Measurements from ENCODE around the gene RDM1. TPM values are rescaled to one million over a fixed set of nuclear protein-coding genes. Genes with fewer than 3 reads are reported as not detected.

RDM1 gene
- total RNA-seq, 1 experiment from 2014 or later, result 11.7 TPM

DNA sequence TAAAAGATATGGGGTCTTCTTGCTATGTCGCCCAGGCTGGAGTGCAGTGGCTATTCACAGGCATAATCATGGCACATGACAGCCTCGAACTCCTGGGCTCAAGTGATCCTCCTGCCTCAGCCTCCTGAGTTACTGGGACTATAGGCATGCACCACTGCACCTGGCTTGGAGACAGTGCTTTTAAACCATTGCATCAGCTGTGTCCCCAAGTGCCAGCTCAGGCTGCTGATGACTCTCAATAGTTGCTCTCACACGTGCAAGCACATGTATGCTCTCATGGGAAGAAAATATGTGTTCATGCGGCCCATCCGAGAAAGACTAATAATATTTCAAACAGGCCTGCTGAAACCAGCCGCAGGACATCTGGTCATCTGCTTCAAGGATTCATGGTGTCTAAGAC lies 42.0 kb upstream of the RDM1 start (continued):
- TF ChIP-seq, protein P1, sequence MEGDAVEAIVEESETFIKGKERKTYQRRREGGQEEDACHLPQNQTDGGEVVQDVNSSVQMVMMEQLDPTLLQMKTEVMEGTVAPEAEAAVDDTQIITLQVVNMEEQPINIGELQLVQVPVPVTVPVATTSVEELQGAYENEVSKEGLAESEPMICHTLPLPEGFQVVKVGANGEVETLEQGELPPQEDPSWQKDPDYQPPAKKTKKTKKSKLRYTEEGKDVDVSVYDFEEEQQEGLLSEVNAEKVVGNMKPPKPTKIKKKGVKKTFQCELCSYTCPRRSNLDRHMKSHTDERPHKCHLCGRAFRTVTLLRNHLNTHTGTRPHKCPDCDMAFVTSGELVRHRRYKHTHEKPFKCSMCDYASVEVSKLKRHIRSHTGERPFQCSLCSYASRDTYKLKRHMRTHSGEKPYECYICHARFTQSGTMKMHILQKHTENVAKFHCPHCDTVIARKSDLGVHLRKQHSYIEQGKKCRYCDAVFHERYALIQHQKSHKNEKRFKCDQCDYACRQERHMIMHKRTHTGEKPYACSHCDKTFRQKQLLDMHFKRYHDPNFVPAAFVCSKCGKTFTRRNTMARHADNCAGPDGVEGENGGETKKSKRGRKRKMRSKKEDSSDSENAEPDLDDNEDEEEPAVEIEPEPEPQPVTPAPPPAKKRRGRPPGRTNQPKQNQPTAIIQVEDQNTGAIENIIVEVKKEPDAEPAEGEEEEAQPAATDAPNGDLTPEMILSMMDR (IDR thresholded peaks at IDR 0.05 in 2 of 3, conservative IDR thresholded peaks at IDR 0.05 in 1 of 3; ENCODE audit: borderline replicate concordance in 1 of 3, insufficient read depth in 1 of 3, low read depth in 2 of 3, low read length in 2 of 3), result no peak
- TF ChIP-seq YY1 (IDR thresholded peaks at IDR 0.05; ENCODE audit: extremely low read depth, insufficient replicate concordance, low read depth, low read length) (no peak), ELF1 (IDR thresholded peaks at IDR 0.05; ENCODE audit: borderline replicate concordance, low read depth) (no peak), POLR2A (IDR thresholded peaks at IDR 0.05; ENCODE audit: borderline replicate concordance, extremely low read depth, insufficient read depth, insufficient read length) (no peak)

DNA sequence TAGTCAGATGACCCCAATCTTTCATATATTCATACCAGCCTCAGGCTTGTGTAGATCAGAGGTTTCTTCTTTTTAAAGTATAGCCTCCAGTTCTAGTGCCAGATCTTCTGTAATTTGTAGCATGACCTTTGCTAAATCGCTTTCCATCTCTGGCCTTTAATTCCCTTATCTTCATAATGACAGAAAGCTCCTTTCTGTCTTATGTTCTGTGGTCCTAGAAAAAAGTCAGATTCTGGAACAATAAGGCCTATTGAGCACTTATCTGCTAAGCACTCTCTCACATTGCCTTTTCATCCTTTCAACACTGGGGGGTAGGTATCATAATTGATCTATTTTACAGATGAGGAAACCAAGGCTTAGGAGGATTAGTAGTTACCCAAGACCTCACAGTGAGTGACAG lies 41.5 kb upstream of the RDM1 start:
- TF ChIP-seq, protein P2, sequence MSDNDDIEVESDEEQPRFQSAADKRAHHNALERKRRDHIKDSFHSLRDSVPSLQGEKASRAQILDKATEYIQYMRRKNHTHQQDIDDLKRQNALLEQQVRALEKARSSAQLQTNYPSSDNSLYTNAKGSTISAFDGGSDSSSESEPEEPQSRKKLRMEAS (IDR thresholded peaks at IDR 0.05), result no peak
- TF ChIP-seq ELF1 (IDR thresholded peaks at IDR 0.05; ENCODE audit: borderline replicate concordance, low read depth) (no peak), CBX3 (IDR thresholded peaks at IDR 0.05; ENCODE audit: low read depth) (no peak), ZNF274 (IDR thresholded peaks at IDR 0.05; ENCODE audit: low read depth, low read length) (no peak), JUND (IDR thresholded peaks at IDR 0.05) (no peak), SRF (IDR thresholded peaks at IDR 0.05; ENCODE audit: low read depth) (no peak), RAD21 (IDR thresholded peaks at IDR 0.05; ENCODE audit: low read depth) (no peak), YY1 (IDR thresholded peaks at IDR 0.05; ENCODE audit: extremely low read depth, insufficient replicate concordance, low read depth, low read length) (no peak), POLR2AphosphoS5 (IDR thresholded peaks at IDR 0.05; ENCODE audit: low read depth, low read length) (no peak), CEBPB (IDR thresholded peaks at IDR 0.05; ENCODE audit: low read depth) (no peak), ZFX (IDR thresholded peaks at IDR 0.05) (no peak)
- TF ChIP-seq, protein P3, sequence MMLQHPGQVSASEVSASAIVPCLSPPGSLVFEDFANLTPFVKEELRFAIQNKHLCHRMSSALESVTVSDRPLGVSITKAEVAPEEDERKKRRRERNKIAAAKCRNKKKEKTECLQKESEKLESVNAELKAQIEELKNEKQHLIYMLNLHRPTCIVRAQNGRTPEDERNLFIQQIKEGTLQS (IDR thresholded peaks at IDR 0.05), result no peak
- TF ChIP-seq, protein P4, sequence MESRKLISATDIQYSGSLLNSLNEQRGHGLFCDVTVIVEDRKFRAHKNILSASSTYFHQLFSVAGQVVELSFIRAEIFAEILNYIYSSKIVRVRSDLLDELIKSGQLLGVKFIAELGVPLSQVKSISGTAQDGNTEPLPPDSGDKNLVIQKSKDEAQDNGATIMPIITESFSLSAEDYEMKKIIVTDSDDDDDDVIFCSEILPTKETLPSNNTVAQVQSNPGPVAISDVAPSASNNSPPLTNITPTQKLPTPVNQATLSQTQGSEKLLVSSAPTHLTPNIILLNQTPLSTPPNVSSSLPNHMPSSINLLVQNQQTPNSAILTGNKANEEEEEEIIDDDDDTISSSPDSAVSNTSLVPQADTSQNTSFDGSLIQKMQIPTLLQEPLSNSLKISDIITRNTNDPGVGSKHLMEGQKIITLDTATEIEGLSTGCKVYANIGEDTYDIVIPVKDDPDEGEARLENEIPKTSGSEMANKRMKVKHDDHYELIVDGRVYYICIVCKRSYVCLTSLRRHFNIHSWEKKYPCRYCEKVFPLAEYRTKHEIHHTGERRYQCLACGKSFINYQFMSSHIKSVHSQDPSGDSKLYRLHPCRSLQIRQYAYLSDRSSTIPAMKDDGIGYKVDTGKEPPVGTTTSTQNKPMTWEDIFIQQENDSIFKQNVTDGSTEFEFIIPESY (IDR thresholded peaks at IDR 0.05; ENCODE audit: extremely low read depth, insufficient replicate concordance, low read length), result no peak
- Histone ChIP-seq H3K9ac (ENCODE audit: low read length) (no peak overlapping the region), H4K20me1 (ENCODE audit: insufficient read depth) (no peaks in the 10 kb centered on the region), H3K4me3 (replicated peaks in 1 of 2; ENCODE audit: low read depth in 1 of 2, low read length in 2 of 2) (no peak overlapping the region), H3K9me3 (ENCODE audit: control insufficient read depth in 1 of 2, insufficient read depth in 1 of 2, low read depth in 1 of 2, low read length in 2 of 2) (no peaks in the 10 kb centered on the region), H3K36me3 (ENCODE audit: control insufficient read depth in 1 of 2, insufficient read depth in 2 of 2, low read length in 2 of 2) (no peaks in the 10 kb centered on the region), H3K27me3 (ENCODE audit: insufficient read depth, low read length) (no peaks in the 10 kb centered on the region), H3K4me2 (ENCODE audit: low read length) (no peak overlapping the region), H2AFZ (ENCODE audit: low read depth, low read length, poor library complexity, severe bottlenecking) (no peak overlapping the region), H3K27ac (ENCODE audit: low read depth, low read length) (no peak overlapping the region), H3K4me1 (ENCODE audit: control insufficient read depth in 1 of 2, insufficient read depth in 2 of 2, low read length in 2 of 2) (peaks cover 0 to 3% of the 10 kb centered on the region in 2 experiments; a peak in 1 of 4 replicates), H3K79me2 (ENCODE audit: insufficient read depth, low read length) (no peaks in the 10 kb centered on the region), H3K9me2 (ENCODE audit: insufficient read depth) (no peaks in the 10 kb centered on the region)
- DNase-seq (ENCODE audit: low read depth, low spot score) (no peak), ATAC-seq (no peak)
- ChIA-PET CTCF (interaction anchor here (1.2 to 5.3 kb wide), 3 partner anchors 100 to 179 kb away, joined by 3 to 137 read pairs (median 5); no protein-coding TSS in a partner anchor), RAD21 (ENCODE audit: low non-redundant PET in 1 of 2, low total read pairs in 2 of 2, uncharacterized antibody in 2 of 2, unreplicated experiment in 2 of 2) (interaction anchor here in 1 of 2 experiments (1.6 kb wide), 1 partner anchor 177 kb away, joined by 5 read pairs; no protein-coding TSS in a partner anchor), POLR2A (no interaction called here)
- BruUV-seq (replicated peaks), result no TSS peak
- intact Hi-C loops (cut with micrococcal nuclease), result no loop called here
